OCI-LY3 (cell line): Measurements from ENCODE around the gene TOB1.

Source experiments
- CTCF ChIP-seq: fragments of 200-600, 300-600 bp; sonication (generic); IDR thresholded peaks from 2 replicates; pipeline ENCODE4 v1.5.1; 2014; ENCODE audit warnings: antibody characterized with exemption, low read length, low read depth
- EZH2phosphoT487 ChIP-seq: fragments of 200-600 bp; shearing (Covaris generic); IDR thresholded peaks from 2 replicates; pipeline ENCODE4 v1.6.1; 2018; ENCODE audit warnings: antibody characterized with exemption, mixed run types, low read depth

GRCh38 chr17:50914505-50915063, 48.4 kb upstream of the TOB1 start:
- TF ChIP-seq CTCF (no peak), EZH2phosphoT487 (no peak)
